OCI-LY3 (cell line): Measurements from ENCODE around the gene RFC4.

Source experiments
- CTCF ChIP-seq: fragments of 200-600, 300-600 bp; sonication (generic); IDR thresholded peaks from 2 replicates; pipeline ENCODE4 v1.5.1; 2014; ENCODE audit warnings: antibody characterized with exemption, low read length, low read depth
- EZH2phosphoT487 ChIP-seq: fragments of 200-600 bp; shearing (Covaris generic); IDR thresholded peaks from 2 replicates; pipeline ENCODE4 v1.6.1; 2018; ENCODE audit warnings: antibody characterized with exemption, mixed run types, low read depth

DNA sequence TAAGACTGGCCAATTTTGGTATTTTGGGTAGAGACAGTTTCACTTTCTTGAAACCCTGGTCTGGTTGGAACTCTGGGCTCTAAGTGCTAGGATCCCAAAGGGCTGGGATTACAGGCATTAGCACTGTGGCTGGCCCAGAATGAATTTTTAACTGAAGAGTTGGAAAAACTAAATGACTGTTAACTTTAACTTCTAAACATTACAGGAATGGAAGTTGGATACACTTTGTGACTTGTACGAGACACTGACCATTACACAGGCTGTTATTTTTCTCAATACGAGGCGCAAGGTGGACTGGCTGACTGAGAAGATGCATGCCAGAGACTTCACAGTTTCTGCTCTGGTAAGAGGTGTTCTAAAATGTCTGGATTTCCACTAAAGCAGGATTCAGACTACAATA, 19.4 kb downstream of the RFC4 start:
- TF ChIP-seq EZH2phosphoT487 (no peak), CTCF (no peak)
